ENCODE results near the gene GPR75. TPM values are rescaled to one million over a fixed set of nuclear protein-coding genes. Genes with fewer than 3 reads are reported as not detected.

Gene GPR75
- polyA plus RNA-seq, 1 donor from 2014 or later, result 1.6 TPM

- Histone ChIP-seq H3K4me3 (ENCODE audit: low read length) (no peak overlapping the region), H4K20me1 (ENCODE audit: insufficient read depth) (no peaks in the 10 kb centered on the region), H3K9me3 (ENCODE audit: low read length) (no peaks in the 10 kb centered on the region), H3K79me2 (replicated peaks; ENCODE audit: insufficient read depth, low read length) (no peaks in the 10 kb centered on the region), H2AFZ (ENCODE audit: low read depth, low read length) (no peak overlapping the region), H3K36me3 (ENCODE audit: insufficient read depth, low read length) (no peaks in the 10 kb centered on the region), H3K27me3 (ENCODE audit: insufficient read depth, low read depth, low read length) (no peaks in the 10 kb centered on the region), H3K9me2 (ENCODE audit: insufficient read depth, low read length) (no peaks in the 10 kb centered on the region), H3K9ac (ENCODE audit: low read length) (no peak overlapping the region), H3F3A (ENCODE audit: insufficient read depth, low read length, poor library complexity, severe bottlenecking) (no peaks in the 10 kb centered on the region), H3K27ac (ENCODE audit: low read length) (no peak overlapping the region), H3K4me2 (ENCODE audit: low read length) (no peak overlapping the region)
- TF ChIP-seq RAD21 (conservative IDR thresholded peaks at IDR 0.05), result no peak
- TF ChIP-seq POLR2AphosphoS5 (IDR thresholded peaks at IDR 0.05), result no peak
Measured at GRCh38 chr2:53877112-53877511, 17.3 kb upstream of the GPR75 start.

- no peaks in the 10 kb centered on the region for H4K20me1 ChIP-seq (ENCODE audit: insufficient read depth)
- no peaks in the 10 kb centered on the region for H3K36me3 ChIP-seq (ENCODE audit: insufficient read depth, low read length)
- no peak overlapping the region for H2AFZ ChIP-seq (ENCODE audit: low read depth, low read length)
- H3K27me3 ChIP-seq (ENCODE audit: insufficient read depth, low read depth, low read length), result no peaks in the 10 kb centered on the region
- no peak overlapping the region for H3K4me3 ChIP-seq (ENCODE audit: low read length)
- TF ChIP-seq MXI1 (conservative IDR thresholded peaks at IDR 0.05; ENCODE audit: poor library complexity, severe bottlenecking), result no peak
- no peak for TF ChIP-seq RAD21 (conservative IDR thresholded peaks at IDR 0.05)
- no peak for TF ChIP-seq SMC3 (conservative IDR thresholded peaks at IDR 0.05; ENCODE audit: poor library complexity)
- TF ChIP-seq CTCF (IDR thresholded peaks at IDR 0.05; ENCODE audit: poor library complexity, severe bottlenecking), result no peak
- TF ChIP-seq TAF1 (IDR thresholded peaks at IDR 0.05; ENCODE audit: low read depth), result no peak
- TF ChIP-seq POLR2AphosphoS5 (IDR thresholded peaks at IDR 0.05), result no peak
- TF ChIP-seq REST (IDR thresholded peaks at IDR 0.05; ENCODE audit: borderline replicate concordance), result no peak
- no peak for TF ChIP-seq EP300 (conservative IDR thresholded peaks at IDR 0.05; ENCODE audit: poor library complexity, severe bottlenecking)
- no peak for TF ChIP-seq EZH2 (IDR thresholded peaks at IDR 0.05; ENCODE audit: borderline replicate concordance, insufficient read depth, low read length, poor library complexity, severe bottlenecking)
- H3K79me2 ChIP-seq (replicated peaks; ENCODE audit: insufficient read depth, low read length), result no peaks in the 10 kb centered on the region
- H3K4me2 ChIP-seq (ENCODE audit: low read length), result no peak overlapping the region
- H3F3A ChIP-seq (ENCODE audit: insufficient read depth, low read length, poor library complexity, severe bottlenecking), result no peaks in the 10 kb centered on the region
- H3K27ac ChIP-seq (ENCODE audit: low read length), result no peak overlapping the region
- H3K9me2 ChIP-seq (ENCODE audit: insufficient read depth, low read length), result no peaks in the 10 kb centered on the region
- no peaks in the 10 kb centered on the region for H3K9me3 ChIP-seq (ENCODE audit: low read length)
- no peak overlapping the region for H3K9ac ChIP-seq (ENCODE audit: low read length)
Measured at GRCh38 chr2:53874401-53874950, 14.7 kb upstream of the GPR75 start.
